T-helper 2 cell treated with Interferon-gamma antibody and Interleukin-4, amounts not matched to agents 5 μg/mL and 100 μg/mL, for 36 hours (primary cell): ENCODE measurements around the gene VSIR.

ENCODE experiments used
- DNase-seq: peaks from one replicate; pipeline ENCODE4 v3.0.0; 2021; ENCODE audit warnings: low spot score
- H3K27ac Mint-ChIP-seq: one replicate; pipeline ENCODE4 v1.8.0; 2021; ENCODE audit warnings: mild to moderate bottlenecking, mixed read lengths
- H3K27me3 Mint-ChIP-seq: one replicate; pipeline ENCODE4 v1.8.0; 2021; ENCODE audit warnings: low read depth, mixed read lengths
- H3K36me3 Mint-ChIP-seq: one replicate; pipeline ENCODE4 v1.8.0; 2021; ENCODE audit warnings: low read depth, mixed read lengths
- H3K4me1 Mint-ChIP-seq: one replicate; pipeline ENCODE4 v1.8.0; 2021; ENCODE audit warnings: low read depth, mixed read lengths
- H3K4me3 Mint-ChIP-seq: one replicate; pipeline ENCODE4 v1.8.0; 2022; ENCODE audit warnings: mild to moderate bottlenecking, moderate library complexity, mixed read lengths
- H3K9me3 Mint-ChIP-seq: one replicate; pipeline ENCODE4 v1.8.0; 2021; ENCODE audit warnings: mixed read lengths

The VSIR gene

GRCh38 chr10:71713135-71714030 is 59.9 kb downstream of the VSIR start:
- peak; percentile 42 for DNase-seq
- H3K27ac Mint-ChIP-seq: peak overlapping the region; percentile 97
- H3K27me3 Mint-ChIP-seq: no peaks in the 10 kb centered on the region
- H3K9me3 Mint-ChIP-seq: no peaks in the 10 kb centered on the region
- peaks cover 33% of the 10 kb centered on the region for H3K4me1 Mint-ChIP-seq
- H3K4me3 Mint-ChIP-seq: peak overlapping the region; percentile 80
- H3K36me3 Mint-ChIP-seq: no peaks in the 10 kb centered on the region

DNA sequence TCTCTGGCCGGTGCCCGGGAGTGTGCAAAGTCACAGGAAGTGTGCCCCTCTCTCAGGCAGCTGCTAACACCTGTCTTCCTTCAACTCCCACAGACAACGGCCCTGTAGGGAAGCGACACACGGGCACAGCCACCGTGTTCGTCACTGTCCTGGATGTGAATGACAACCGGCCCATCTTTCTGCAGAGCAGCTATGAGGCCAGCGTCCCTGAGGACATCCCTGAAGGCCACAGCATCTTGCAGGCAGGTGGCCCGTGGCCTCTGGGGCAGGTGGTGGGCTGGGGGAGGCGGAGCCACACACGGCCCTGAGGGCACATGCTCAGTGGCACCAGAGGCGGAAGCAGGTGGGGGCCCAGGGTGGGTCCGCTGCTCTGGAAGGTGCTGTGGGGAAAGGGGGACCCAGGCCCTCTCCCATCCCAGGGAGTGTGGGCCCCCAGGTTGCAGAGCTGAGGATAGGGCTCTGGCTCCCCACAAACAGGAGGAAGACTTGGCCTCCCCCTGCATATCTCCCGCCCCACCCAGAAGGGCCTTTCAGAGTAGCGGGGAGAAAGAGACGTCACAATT is 60.7 kb downstream of the VSIR start:
- peak overlapping the region; percentile 97 for H3K27ac Mint-ChIP-seq
- no peaks in the 10 kb centered on the region for H3K9me3 Mint-ChIP-seq
- DNase-seq: no peak
- H3K4me1 Mint-ChIP-seq: peaks cover 39% of the 10 kb centered on the region
- no peaks in the 10 kb centered on the region for H3K36me3 Mint-ChIP-seq
- H3K4me3 Mint-ChIP-seq: peak overlapping the region; percentile 80
- no peaks in the 10 kb centered on the region for H3K27me3 Mint-ChIP-seq

GRCh38 chr10:71712170-71712569 is 61.1 kb downstream of the VSIR start:
- Mint-ChIP-seq H3K4me1 (peaks cover 39% of the 10 kb centered on the region), H3K4me3 (no peak overlapping the region), H3K36me3 (no peaks in the 10 kb centered on the region), H3K27ac (peak overlapping the region; percentile 97), H3K9me3 (no peaks in the 10 kb centered on the region), H3K27me3 (no peaks in the 10 kb centered on the region)
- DNase-seq: no peak

- H3K4me3 Mint-ChIP-seq: no peak overlapping the region
- H3K9me3 Mint-ChIP-seq: no peaks in the 10 kb centered on the region
- H3K4me1 Mint-ChIP-seq: peaks cover 38% of the 10 kb centered on the region
- H3K27me3 Mint-ChIP-seq: no peaks in the 10 kb centered on the region
- H3K27ac Mint-ChIP-seq: peak overlapping the region; percentile 23
- DNase-seq: no peak
- H3K36me3 Mint-ChIP-seq: no peaks in the 10 kb centered on the region
Observed at GRCh38 chr10:71711052-71711623, 62.2 kb downstream of the VSIR start.

- Mint-ChIP-seq H3K4me1 (peaks cover 36% of the 10 kb centered on the region), H3K4me3 (no peak overlapping the region), H3K27ac (peak overlapping the region; percentile 53), H3K36me3 (no peaks in the 10 kb centered on the region), H3K27me3 (no peaks in the 10 kb centered on the region), H3K9me3 (no peaks in the 10 kb centered on the region)
- no peak for DNase-seq
Observed at GRCh38 chr10:71710519-71710918, 62.8 kb downstream of the VSIR start.

- Mint-ChIP-seq H3K4me3 (no peak overlapping the region), H3K36me3 (no peaks in the 10 kb centered on the region), H3K27me3 (no peaks in the 10 kb centered on the region), H3K27ac (peak overlapping the region; percentile 74), H3K4me1 (peaks cover 29% of the 10 kb centered on the region), H3K9me3 (no peaks in the 10 kb centered on the region)
- no peak for DNase-seq
Observed at GRCh38 chr10:71708897-71709882, 64.1 kb downstream of the VSIR start.

GRCh38 chr10:71708301-71708703 is 65.0 kb downstream of the VSIR start:
- H3K27me3 Mint-ChIP-seq: no peaks in the 10 kb centered on the region
- no peak overlapping the region for H3K4me3 Mint-ChIP-seq
- no peaks in the 10 kb centered on the region for H3K9me3 Mint-ChIP-seq
- H3K27ac Mint-ChIP-seq: no peak overlapping the region
- peak; percentile 43 for DNase-seq
- peaks cover 20% of the 10 kb centered on the region for H3K4me1 Mint-ChIP-seq
- H3K36me3 Mint-ChIP-seq: no peaks in the 10 kb centered on the region

- DNase-seq: no peak
- no peaks in the 10 kb centered on the region for H3K9me3 Mint-ChIP-seq
- no peaks in the 10 kb centered on the region for H3K36me3 Mint-ChIP-seq
- H3K4me1 Mint-ChIP-seq: peaks cover 13% of the 10 kb centered on the region
- no peak overlapping the region for H3K4me3 Mint-ChIP-seq
- H3K27ac Mint-ChIP-seq: no peak overlapping the region
- H3K27me3 Mint-ChIP-seq: no peaks in the 10 kb centered on the region
Observed at GRCh38 chr10:71707240-71707789, 66.0 kb downstream of the VSIR start.

DNA sequence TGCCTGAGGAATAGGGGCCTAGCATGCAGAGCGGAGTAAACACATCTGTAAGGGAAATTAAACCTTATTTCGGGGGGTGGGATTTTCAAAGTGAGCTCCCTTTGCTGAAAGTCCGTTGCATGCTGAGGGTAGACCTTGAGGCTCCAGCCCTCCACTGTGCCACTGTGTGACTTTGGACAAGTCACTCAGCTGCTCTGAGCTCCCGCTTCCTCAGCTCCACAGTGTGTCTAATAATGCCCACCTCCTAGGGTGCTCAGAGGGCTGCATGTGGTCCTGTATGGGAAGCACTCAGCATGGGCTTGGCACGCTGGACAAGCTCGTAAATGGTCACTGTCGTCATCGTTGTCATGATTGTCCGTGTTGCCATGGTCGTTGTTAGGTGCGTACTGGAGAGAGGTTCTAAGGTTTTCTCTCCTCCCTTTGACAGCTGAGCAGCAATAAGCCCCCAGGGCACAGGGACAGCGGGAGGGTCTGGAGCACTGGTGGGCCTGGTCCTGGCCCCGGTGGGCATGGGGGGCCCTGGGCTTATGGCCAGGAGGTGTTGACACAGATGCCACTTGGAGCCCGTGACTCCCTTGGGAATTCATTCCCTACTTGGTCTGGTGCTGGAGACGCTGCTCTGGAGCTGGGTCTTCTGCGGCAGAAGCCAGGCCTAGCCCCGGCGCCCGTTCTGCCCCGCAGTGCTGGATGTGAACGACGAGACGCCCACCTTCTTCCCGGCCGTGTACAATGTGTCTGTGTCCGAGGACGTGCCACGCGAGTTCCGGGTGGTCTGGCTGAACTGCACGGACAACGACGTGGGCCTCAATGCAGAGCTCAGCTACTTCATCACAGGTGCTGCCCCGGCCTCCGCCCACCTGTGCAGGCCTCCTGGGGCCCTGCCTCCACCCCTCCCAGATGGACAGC is 66.9 kb downstream of the VSIR start:
- Mint-ChIP-seq H3K4me1 (peaks cover 11% of the 10 kb centered on the region), H3K27ac (no peak overlapping the region), H3K36me3 (no peaks in the 10 kb centered on the region), H3K4me3 (no peak overlapping the region), H3K27me3 (no peaks in the 10 kb centered on the region), H3K9me3 (no peaks in the 10 kb centered on the region)
- DNase-seq: no peak

DNA sequence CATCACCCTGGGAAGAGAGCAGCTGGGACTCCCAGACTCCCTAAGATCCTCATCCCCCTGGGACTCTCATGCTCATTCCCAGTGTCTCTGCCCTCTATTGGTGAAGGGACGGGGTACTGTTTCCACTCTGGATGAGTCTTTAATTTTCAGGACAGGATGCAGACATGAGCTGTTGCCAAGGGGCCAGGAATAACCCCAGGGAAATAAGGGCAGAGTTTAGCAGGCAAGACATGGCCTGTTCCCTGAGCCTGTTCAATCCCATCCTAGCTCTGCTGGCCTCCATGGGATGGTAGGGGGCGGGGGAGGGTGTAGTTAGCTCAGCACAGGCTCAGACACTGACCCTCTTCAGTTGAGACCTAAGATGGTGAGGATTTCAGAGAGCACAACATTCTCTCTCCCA is 67.7 kb downstream of the VSIR start:
- Mint-ChIP-seq H3K27me3 (no peaks in the 10 kb centered on the region), H3K36me3 (no peaks in the 10 kb centered on the region), H3K4me1 (peaks cover 11% of the 10 kb centered on the region), H3K27ac (no peak overlapping the region), H3K4me3 (no peak overlapping the region), H3K9me3 (no peaks in the 10 kb centered on the region)
- no peak for DNase-seq

DNA sequence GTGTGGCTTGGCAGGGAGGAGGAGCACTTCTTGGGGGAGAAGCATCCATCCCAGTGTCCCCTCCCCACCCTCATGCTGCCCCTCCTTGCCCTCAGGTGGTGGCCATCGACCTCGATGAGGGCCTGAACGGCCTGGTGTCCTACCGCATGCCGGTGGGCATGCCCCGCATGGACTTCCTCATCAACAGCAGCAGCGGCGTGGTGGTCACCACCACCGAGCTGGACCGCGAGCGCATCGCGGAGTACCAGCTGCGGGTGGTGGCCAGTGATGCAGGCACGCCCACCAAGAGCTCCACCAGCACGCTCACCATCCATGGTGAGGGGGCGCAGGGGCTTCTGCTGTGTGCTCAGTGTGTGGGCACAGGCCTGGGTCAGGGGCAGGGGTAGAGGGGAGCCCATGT is 68.5 kb downstream of the VSIR start:
- no peaks in the 10 kb centered on the region for H3K27me3 Mint-ChIP-seq
- no peak overlapping the region for H3K4me3 Mint-ChIP-seq
- H3K9me3 Mint-ChIP-seq: no peaks in the 10 kb centered on the region
- no peak for DNase-seq
- no peaks in the 10 kb centered on the region for H3K36me3 Mint-ChIP-seq
- H3K27ac Mint-ChIP-seq: no peak overlapping the region
- peaks cover 11% of the 10 kb centered on the region for H3K4me1 Mint-ChIP-seq

GRCh38 chr10:71703577-71703976 is 69.7 kb downstream of the VSIR start:
- H3K9me3 Mint-ChIP-seq: no peaks in the 10 kb centered on the region
- DNase-seq: no peak
- no peak overlapping the region for H3K27ac Mint-ChIP-seq
- H3K36me3 Mint-ChIP-seq: no peaks in the 10 kb centered on the region
- H3K4me3 Mint-ChIP-seq: no peak overlapping the region
- H3K4me1 Mint-ChIP-seq: peaks cover 14% of the 10 kb centered on the region
- H3K27me3 Mint-ChIP-seq: no peaks in the 10 kb centered on the region
